Small intestine (tissue), 7 donors: ENCODE results near the gene SAMD15. TPM values are rescaled to one million over a fixed set of nuclear protein-coding genes. Genes with fewer than 3 reads are reported as not detected.

Experiments used
- DNase-seq, 2 donors: peaks; one replicate each; pipeline versions ENCODE4 v3.0.0 to v3.0.0-alpha.2; 2013
- FAIRE-seq: peaks from 2 replicates; lab custom pipeline; 2012; peaks lifted over from hg19 to GRCh38; lab: Jason Lieb, UNC
- H3K27ac ChIP-seq, 3 donors: one replicate each; pipeline ENCODE4 v1.5.1; 2013; ENCODE audit warnings: low read length in 2 of 3, mild to moderate bottlenecking in 2 of 3, control low read depth in 1 of 3, inconsistent platforms in 1 of 3, low read depth in 1 of 3, moderate library complexity in 1 of 3
- H3K27me3 ChIP-seq, 3 donors: one replicate each; pipeline ENCODE4 v1.6.1; 2013; ENCODE audit warnings: low read length in 3 of 3, inconsistent platforms in 1 of 3; ENCODE audit not compliant: control insufficient read depth in 3 of 3, insufficient read depth in 3 of 3
- H3K36me3 ChIP-seq, 3 donors: one replicate each; pipeline ENCODE4 v1.6.1; 2013; ENCODE audit warnings: low read length in 3 of 3, inconsistent platforms in 1 of 3, low read depth in 1 of 3, mild to moderate bottlenecking in 1 of 3, moderate library complexity in 1 of 3; ENCODE audit not compliant: control insufficient read depth in 3 of 3, insufficient read depth in 2 of 3
- H3K4me1 ChIP-seq, 3 donors: one replicate each; pipeline ENCODE4 v1.6.1; 2013; ENCODE audit warnings: low read length in 2 of 3, inconsistent platforms in 1 of 3, low read depth in 1 of 3, mild to moderate bottlenecking in 1 of 3, moderate library complexity in 1 of 3; ENCODE audit not compliant: control insufficient read depth in 3 of 3, insufficient read depth in 2 of 3
- H3K4me3 ChIP-seq, 3 donors: one replicate each; pipeline ENCODE4 v1.5.1; 2013; ENCODE audit warnings: low read length in 3 of 3, control low read depth in 1 of 3, inconsistent platforms in 1 of 3, low read depth in 1 of 3, mild to moderate bottlenecking in 1 of 3, moderate library complexity in 1 of 3
- H3K9me3 ChIP-seq, 2 donors: one replicate each; pipeline ENCODE4 v1.6.1; 2013; ENCODE audit warnings: low read depth in 1 of 2, low read length in 1 of 2; ENCODE audit not compliant: control insufficient read depth in 2 of 2, insufficient read depth in 1 of 2
- WGBS, 3 donors: extraction: QIAGEN DNeasy Blood & Tissue Kit; methylation state at CpG; one replicate each; pipeline ENCODE4 v1.1.7; 2013; 5-methylcytosine and 5-hydroxymethylcytosine counted together
- polyA plus RNA-seq, 4 donors: library from polyadenylated mRNA; stranded (reverse) in 3 of 4; unstranded in 1 of 4; fragments of 200-250 nt in 3 of 4; fragments of 120-200 nt in 1 of 4; gene quantifications; one replicate each; pipeline versions ENCODE4 v1.2.1 to v1.2.3, GENCODE V29; 2013
- donor health status: healthy with polysubstance abuse.
- donor health status: control.
- donor health status: control.
- donor health status: Bipolar disorder and iron deficiency.
- donor health status: healthy.

SAMD15 gene
- polyA plus RNA-seq, 4 donors: 0.52 to 1.0 TPM; not detected in 2

- 84 to 93% (median 90%) methylated on average over 10 of the region's 10 CpGs for WGBS, 3 donors
- FAIRE-seq: no peak
- H3K27me3 ChIP-seq: no peaks in the 10 kb centered on the region
- H3K4me3 ChIP-seq: no peak overlapping the region
- no peak for DNase-seq
- no peaks in the 10 kb centered on the region for H3K9me3 ChIP-seq
- no peak overlapping the region for H3K27ac ChIP-seq
- H3K4me1 ChIP-seq: no peaks in the 10 kb centered on the region
- H3K36me3 ChIP-seq: peaks cover 10 to 25% (median 22%) of the 10 kb centered on the region in 3 donors
Observed at GRCh38 chr14:77342726-77343397, 34.3 kb upstream of the SAMD15 start.

GRCh38 chr14:77343662-77344061 lies 33.5 kb upstream of the SAMD15 start:
- Histone ChIP-seq H3K27me3 (no peaks in the 10 kb centered on the region), H3K4me3 (no peak overlapping the region), H3K4me1 (no peaks in the 10 kb centered on the region), H3K9me3 (no peaks in the 10 kb centered on the region), H3K27ac (no peak overlapping the region), H3K36me3 (peaks cover 10 to 25% (median 22%) of the 10 kb centered on the region in 3 donors)
- no peak for FAIRE-seq
- DNase-seq: no peak
- 87 to 96% (median 87%) methylated on average over 2 of the region's 2 CpGs for WGBS, 3 donors

- Histone ChIP-seq H3K27me3 (no peaks in the 10 kb centered on the region), H3K9me3 (no peaks in the 10 kb centered on the region), H3K4me1 (no peaks in the 10 kb centered on the region), H3K36me3 (peaks cover 10 to 27% (median 22%) of the 10 kb centered on the region in 3 donors), H3K4me3 (no peak overlapping the region), H3K27ac (no peak overlapping the region)
- no peak for FAIRE-seq
- DNase-seq: no peak
- WGBS, 3 donors: 88 to 95% (median 92%) methylated on average over 3 of the region's 3 CpGs
Observed at GRCh38 chr14:77344377-77344996, 32.7 kb upstream of the SAMD15 start.

- H3K36me3 ChIP-seq: peaks cover 8 to 26% (median 17%) of the 10 kb centered on the region in 3 donors
- H3K27ac ChIP-seq: no peak overlapping the region
- DNase-seq (no peak), FAIRE-seq (no peak)
- 82 to 95% (median 88%) methylated on average over 2 of the region's 2 CpGs for WGBS, 3 donors
- H3K27me3 ChIP-seq: no peaks in the 10 kb centered on the region
- no peaks in the 10 kb centered on the region for H3K9me3 ChIP-seq
- H3K4me1 ChIP-seq: no peaks in the 10 kb centered on the region
- H3K4me3 ChIP-seq: no peak overlapping the region
Observed at GRCh38 chr14:77346495-77346894, 30.7 kb upstream of the SAMD15 start.

GRCh38 chr14:77347751-77348150 lies 29.4 kb upstream of the SAMD15 start:
- Histone ChIP-seq H3K27me3 (no peaks in the 10 kb centered on the region), H3K9me3 (no peaks in the 10 kb centered on the region), H3K27ac (no peak overlapping the region), H3K4me1 (no peaks in the 10 kb centered on the region), H3K4me3 (no peak overlapping the region), H3K36me3 (peaks cover 2 to 20% (median 11%) of the 10 kb centered on the region in 3 donors)
- FAIRE-seq (no peak), DNase-seq (no peak)
- WGBS, 3 donors: 73 to 95% (median 91%) methylated on average over 3 of the region's 3 CpGs

- Histone ChIP-seq H3K9me3 (no peaks in the 10 kb centered on the region), H3K36me3 (peaks cover 0 to 8% (median 2%) of the 10 kb centered on the region in 3 donors), H3K4me1 (no peaks in the 10 kb centered on the region), H3K27me3 (no peaks in the 10 kb centered on the region), H3K27ac (no peak overlapping the region), H3K4me3 (no peak overlapping the region)
- DNase-seq: no peak
- 79 to 89% (median 81%) methylated on average over 5 of the region's 5 CpGs for WGBS, 3 donors
- FAIRE-seq: no peak
Observed at GRCh38 chr14:77353469-77354141, 23.6 kb upstream of the SAMD15 start.

- FAIRE-seq (no peak), DNase-seq (no peak)
- Histone ChIP-seq H3K4me1 (no peaks in the 10 kb centered on the region), H3K9me3 (no peaks in the 10 kb centered on the region), H3K27ac (no peak overlapping the region), H3K36me3 (peaks cover 0 to 3% (median 1%) of the 10 kb centered on the region in 3 donors), H3K27me3 (no peaks in the 10 kb centered on the region), H3K4me3 (no peak overlapping the region)
- WGBS, 3 donors: 92 to 95% (median 93%) methylated on average over 4 of the region's 4 CpGs
Observed at GRCh38 chr14:77355811-77356210, 21.4 kb upstream of the SAMD15 start.

GRCh38 chr14:77356899-77357298 lies 20.3 kb upstream of the SAMD15 start:
- no peak for FAIRE-seq
- H3K9me3 ChIP-seq: no peaks in the 10 kb centered on the region

More at GRCh38 chr14:77356899-77357298, 20.3 kb upstream of the SAMD15 start:
- H3K27me3 ChIP-seq: no peaks in the 10 kb centered on the region
- no peak overlapping the region for H3K4me3 ChIP-seq
- H3K36me3 ChIP-seq: no peaks in the 10 kb centered on the region
- H3K27ac ChIP-seq: no peak overlapping the region
- WGBS, 3 donors: 91 to 99% (median 95%) methylated on average over 4 of the region's 4 CpGs
- H3K4me1 ChIP-seq: no peaks in the 10 kb centered on the region
- DNase-seq: no peak
